KMS-11 (cell line): ENCODE measurements around the gene TMC6.

Experiments used
- H2AFZ ChIP-seq: fragments of 200-600 bp; sonication (generic); 2 replicates; pipeline ENCODE4 v1.6.1; 2016; ENCODE audit warnings: antibody characterized with exemption, mixed run types, low read depth
- H3K27ac ChIP-seq: fragments of 200-600 bp; sonication (generic); 2 replicates; pipeline ENCODE4 v1.6.1; 2016; ENCODE audit warnings: mild to moderate bottlenecking, mixed run types
- H3K27me3 ChIP-seq: fragments of 200-600 bp; sonication (generic); 2 replicates; pipeline ENCODE4 v1.6.1; 2017; ENCODE audit warnings: mild to moderate bottlenecking, low read depth, mixed run types, moderate library complexity; ENCODE audit not compliant: insufficient read depth
- H3K36me3 ChIP-seq: fragments of 200-600 bp; sonication (generic); 2 replicates; pipeline ENCODE4 v1.6.1; 2017; ENCODE audit warnings: mild to moderate bottlenecking, mixed run types; ENCODE audit not compliant: insufficient read depth
- H3K4me1 ChIP-seq: fragments of 200-600 bp; sonication (generic); 2 replicates; pipeline ENCODE4 v1.6.1; 2016; ENCODE audit warnings: mild to moderate bottlenecking, low read depth, mixed run types; ENCODE audit not compliant: poor library complexity, severe bottlenecking
- H3K4me2 ChIP-seq: fragments of 200-600 bp; sonication (generic); 2 replicates; pipeline ENCODE4 v1.7.0; 2016; ENCODE audit warnings: mild to moderate bottlenecking, mixed run types
- H3K4me3 ChIP-seq: fragments of 200-600 bp; sonication (generic); IDR thresholded peaks from 2 replicates; pipeline ENCODE4 v1.6.1; 2017; ENCODE audit warnings: low read depth, low read length, mixed read lengths; ENCODE audit not compliant: insufficient read depth
- H3K79me2 ChIP-seq: fragments of 200-600 bp; sonication (generic); 2 replicates; pipeline ENCODE4 v1.6.1; 2016; ENCODE audit warnings: low read depth, mixed run types; ENCODE audit not compliant: insufficient read depth
- H3K9ac ChIP-seq: fragments of 200-600 bp; sonication (generic); 2 replicates; pipeline ENCODE4 v1.6.1; 2016; ENCODE audit warnings: mild to moderate bottlenecking, mixed run types
- H4K20me1 ChIP-seq: fragments of 200-600 bp; sonication (generic); 2 replicates; pipeline ENCODE4 v1.6.1; 2016; ENCODE audit warnings: mild to moderate bottlenecking, mixed run types; ENCODE audit not compliant: insufficient read depth
- TF ChIP-seq, protein P1 (sequence below): fragments of 200-600 bp; sonication (generic); conservative IDR thresholded peaks from 2 replicates; pipeline ENCODE4 v1.6.1; 2017; ENCODE audit warnings: low read depth, mild to moderate bottlenecking, antibody characterized with exemption, low read length, moderate library complexity, mixed read lengths

Gene TMC6

GRCh38 chr17:78107976-78108725 is 20.4 kb downstream of the TMC6 start:
- H3K27me3 ChIP-seq: no peaks in the 10 kb centered on the region
- no peak overlapping the region for H3K4me3 ChIP-seq
- no peaks in the 10 kb centered on the region for H4K20me1 ChIP-seq
- H2AFZ ChIP-seq: no peak overlapping the region
- H3K9ac ChIP-seq: no peak overlapping the region
- no peak overlapping the region for H3K27ac ChIP-seq
- TF ChIP-seq, protein P1, sequence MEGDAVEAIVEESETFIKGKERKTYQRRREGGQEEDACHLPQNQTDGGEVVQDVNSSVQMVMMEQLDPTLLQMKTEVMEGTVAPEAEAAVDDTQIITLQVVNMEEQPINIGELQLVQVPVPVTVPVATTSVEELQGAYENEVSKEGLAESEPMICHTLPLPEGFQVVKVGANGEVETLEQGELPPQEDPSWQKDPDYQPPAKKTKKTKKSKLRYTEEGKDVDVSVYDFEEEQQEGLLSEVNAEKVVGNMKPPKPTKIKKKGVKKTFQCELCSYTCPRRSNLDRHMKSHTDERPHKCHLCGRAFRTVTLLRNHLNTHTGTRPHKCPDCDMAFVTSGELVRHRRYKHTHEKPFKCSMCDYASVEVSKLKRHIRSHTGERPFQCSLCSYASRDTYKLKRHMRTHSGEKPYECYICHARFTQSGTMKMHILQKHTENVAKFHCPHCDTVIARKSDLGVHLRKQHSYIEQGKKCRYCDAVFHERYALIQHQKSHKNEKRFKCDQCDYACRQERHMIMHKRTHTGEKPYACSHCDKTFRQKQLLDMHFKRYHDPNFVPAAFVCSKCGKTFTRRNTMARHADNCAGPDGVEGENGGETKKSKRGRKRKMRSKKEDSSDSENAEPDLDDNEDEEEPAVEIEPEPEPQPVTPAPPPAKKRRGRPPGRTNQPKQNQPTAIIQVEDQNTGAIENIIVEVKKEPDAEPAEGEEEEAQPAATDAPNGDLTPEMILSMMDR: no peak
- H3K36me3 ChIP-seq: no peaks in the 10 kb centered on the region
- peaks cover 10% of the 10 kb centered on the region for H3K4me1 ChIP-seq
- no peaks in the 10 kb centered on the region for H3K79me2 ChIP-seq
- H3K4me2 ChIP-seq: no peak overlapping the region

GRCh38 chr17:78107457-78107856 is 21.1 kb downstream of the TMC6 start:
- H3K36me3 ChIP-seq: no peaks in the 10 kb centered on the region
- H3K9ac ChIP-seq: no peak overlapping the region
- TF ChIP-seq, protein P1: no peak
- no peaks in the 10 kb centered on the region for H3K79me2 ChIP-seq
- no peaks in the 10 kb centered on the region for H4K20me1 ChIP-seq
- no peak overlapping the region for H3K4me3 ChIP-seq
- H3K27me3 ChIP-seq: no peaks in the 10 kb centered on the region
- H3K4me1 ChIP-seq: peaks cover 3% of the 10 kb centered on the region
- no peak overlapping the region for H2AFZ ChIP-seq
- H3K27ac ChIP-seq: no peak overlapping the region
- no peak overlapping the region for H3K4me2 ChIP-seq

GRCh38 chr17:78106211-78106610 is 22.3 kb downstream of the TMC6 start:
- Histone ChIP-seq H3K9ac (no peak overlapping the region), H3K36me3 (no peaks in the 10 kb centered on the region), H3K27me3 (no peaks in the 10 kb centered on the region), H4K20me1 (no peaks in the 10 kb centered on the region), H3K4me3 (no peak overlapping the region), H3K4me1 (no peaks in the 10 kb centered on the region), H3K79me2 (no peaks in the 10 kb centered on the region), H3K27ac (no peak overlapping the region), H2AFZ (no peak overlapping the region), H3K4me2 (no peak overlapping the region)
- TF ChIP-seq, protein P1: no peak

DNA sequence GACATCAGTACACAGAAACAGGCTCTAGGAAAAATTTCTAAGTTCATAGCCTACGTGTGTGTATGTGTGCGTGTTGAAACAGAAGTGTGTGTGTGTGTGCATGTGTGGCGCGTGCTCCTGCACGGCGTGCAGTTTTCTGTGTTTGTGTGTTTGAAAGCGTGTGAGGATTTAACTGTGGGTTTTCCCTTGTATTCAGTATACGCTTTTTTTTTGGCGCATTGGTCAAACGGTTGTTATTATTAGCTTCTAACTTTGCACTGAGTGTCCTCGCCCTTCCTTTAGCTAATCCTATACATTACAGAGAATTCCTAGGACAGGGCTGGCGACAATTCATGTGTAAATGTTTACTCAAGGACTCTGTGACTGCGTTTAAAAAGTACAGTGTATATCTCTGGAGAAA is 23.0 kb downstream of the TMC6 start:
- Histone ChIP-seq H2AFZ (no peak overlapping the region), H3K4me3 (no peak overlapping the region), H3K4me1 (no peaks in the 10 kb centered on the region), H3K9ac (no peak overlapping the region), H4K20me1 (no peaks in the 10 kb centered on the region), H3K79me2 (no peaks in the 10 kb centered on the region), H3K36me3 (no peaks in the 10 kb centered on the region), H3K27ac (no peak overlapping the region), H3K27me3 (no peaks in the 10 kb centered on the region), H3K4me2 (no peak overlapping the region)
- TF ChIP-seq, protein P1: no peak
